AG04449 (cell line): ENCODE data around the gene RHO.
"Not testable (repeated sequence)": the region's sequence is repeated elsewhere in the genome, so short reads cannot be mapped to it uniquely, and the experiment has no call there.

ENCODE experiments used
- CTCF ChIA-PET: fragments of 350-600 bp; formaldehyde crosslinking; extraction: SDS; loops from one replicate; lab custom pipeline; 2021; ENCODE audit warnings: antibody characterized with exemption; lab: Yijun Ruan, JAX
- POLR2A ChIA-PET: fragments of 400-600, 350-600 bp; formaldehyde crosslinking; extraction: SDS; loops from one replicate; lab custom pipeline; 2020; ENCODE audit warnings: antibody characterized with exemption, inconsistent platforms; lab: Yijun Ruan, JAX
- DNase-seq: peaks from one replicate; pipeline ENCODE4 v3.0.0-alpha.2; 2010; ENCODE audit warnings: low read depth, low spot score
- H3K4me3 ChIP-seq: 2 replicates; pipeline ENCODE4 v1.5.1; 2011; ENCODE audit warnings: low read depth, mild to moderate bottlenecking, control low read depth, low read length
- TF ChIP-seq, protein P1 (sequence below): IDR thresholded peaks from one replicate; pipeline ENCODE4 v1.5.1; 2011; ENCODE audit warnings: mild to moderate bottlenecking, moderate library complexity, low read length, control low read depth, inconsistent platforms; ENCODE audit not compliant: insufficient read depth; ENCODE audit errors: missing control alignments

Gene RHO

GRCh38 chr3:129514563-129514962 is 13.9 kb upstream of the RHO start:
- no peak overlapping the region for H3K4me3 ChIP-seq
- ChIA-PET CTCF (no interaction called here), POLR2A (no interaction called here)
- no peak for DNase-seq
- TF ChIP-seq, protein P1, sequence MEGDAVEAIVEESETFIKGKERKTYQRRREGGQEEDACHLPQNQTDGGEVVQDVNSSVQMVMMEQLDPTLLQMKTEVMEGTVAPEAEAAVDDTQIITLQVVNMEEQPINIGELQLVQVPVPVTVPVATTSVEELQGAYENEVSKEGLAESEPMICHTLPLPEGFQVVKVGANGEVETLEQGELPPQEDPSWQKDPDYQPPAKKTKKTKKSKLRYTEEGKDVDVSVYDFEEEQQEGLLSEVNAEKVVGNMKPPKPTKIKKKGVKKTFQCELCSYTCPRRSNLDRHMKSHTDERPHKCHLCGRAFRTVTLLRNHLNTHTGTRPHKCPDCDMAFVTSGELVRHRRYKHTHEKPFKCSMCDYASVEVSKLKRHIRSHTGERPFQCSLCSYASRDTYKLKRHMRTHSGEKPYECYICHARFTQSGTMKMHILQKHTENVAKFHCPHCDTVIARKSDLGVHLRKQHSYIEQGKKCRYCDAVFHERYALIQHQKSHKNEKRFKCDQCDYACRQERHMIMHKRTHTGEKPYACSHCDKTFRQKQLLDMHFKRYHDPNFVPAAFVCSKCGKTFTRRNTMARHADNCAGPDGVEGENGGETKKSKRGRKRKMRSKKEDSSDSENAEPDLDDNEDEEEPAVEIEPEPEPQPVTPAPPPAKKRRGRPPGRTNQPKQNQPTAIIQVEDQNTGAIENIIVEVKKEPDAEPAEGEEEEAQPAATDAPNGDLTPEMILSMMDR: no peak

DNA sequence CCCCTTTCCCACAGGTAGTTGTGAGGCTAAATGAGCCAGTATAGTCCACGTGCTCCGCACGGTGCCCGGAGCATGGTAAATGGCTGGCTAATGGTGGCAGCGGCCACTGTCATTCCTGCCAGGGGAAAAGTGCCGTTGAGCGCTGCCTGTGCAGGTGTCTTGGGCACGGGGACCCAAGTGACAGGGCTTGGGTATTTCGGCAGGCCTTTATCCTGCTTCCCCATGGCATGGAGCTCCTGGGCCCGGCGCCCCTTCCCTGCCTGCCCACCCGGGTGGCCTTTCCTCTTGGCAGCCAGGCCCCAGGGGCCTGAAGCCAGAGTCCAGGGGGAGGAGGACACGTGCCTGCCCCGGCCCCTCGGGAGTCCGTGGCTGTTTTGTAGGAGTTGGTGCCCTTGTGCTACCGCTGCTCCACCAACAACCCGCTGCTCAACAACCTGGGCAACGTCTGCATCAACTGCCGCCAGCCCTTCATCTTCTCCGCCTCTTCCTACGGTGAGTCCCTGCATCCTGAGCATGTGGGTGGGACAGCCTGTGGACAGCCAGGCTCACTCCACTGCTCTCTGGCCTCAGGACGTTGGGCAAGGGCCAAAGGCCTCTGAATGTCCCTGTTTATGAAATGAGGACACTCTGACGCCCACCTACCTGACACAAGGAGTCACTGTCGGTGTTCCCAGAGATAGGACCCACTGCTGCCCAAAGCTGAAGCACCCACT is 13.2 kb upstream of the RHO start:
- DNase-seq, POLR2A ChIA-PET, H3K4me3 ChIP-seq, CTCF ChIA-PET: not testable (repeated sequence)

GRCh38 chr3:129515821-129516432 is 12.5 kb upstream of the RHO start:
- H3K4me3 ChIP-seq, CTCF ChIA-PET, POLR2A ChIA-PET, DNase-seq: not testable (repeated sequence)

DNA sequence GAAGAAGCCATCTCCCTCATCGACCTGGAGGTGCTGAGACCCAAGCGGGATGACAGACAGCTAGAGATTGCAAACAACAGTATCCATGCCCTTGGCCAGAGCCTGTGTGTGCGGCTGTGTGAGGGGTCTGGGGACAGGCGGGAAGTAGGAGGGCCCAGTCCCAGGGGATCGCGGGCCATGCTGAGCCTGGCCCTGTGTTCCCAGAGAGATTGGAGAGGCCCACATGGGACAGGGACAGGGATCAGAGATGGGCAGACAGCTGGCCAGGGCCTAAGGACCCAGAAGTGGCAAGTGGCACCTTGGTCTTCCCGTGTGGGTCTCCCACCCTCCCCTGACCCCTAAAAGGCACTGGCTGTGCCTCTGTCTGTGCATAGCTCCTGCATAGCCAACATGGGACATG is 10.9 kb upstream of the RHO start:
- DNase-seq: no peak
- TF ChIP-seq, protein P1: no peak
- ChIA-PET CTCF (interaction anchor here (1.2 kb wide), 1 partner anchor 9 kb away, joined by 3 read pairs; no protein-coding TSS in a partner anchor), POLR2A (no interaction called here)
- no peak overlapping the region for H3K4me3 ChIP-seq

DNA sequence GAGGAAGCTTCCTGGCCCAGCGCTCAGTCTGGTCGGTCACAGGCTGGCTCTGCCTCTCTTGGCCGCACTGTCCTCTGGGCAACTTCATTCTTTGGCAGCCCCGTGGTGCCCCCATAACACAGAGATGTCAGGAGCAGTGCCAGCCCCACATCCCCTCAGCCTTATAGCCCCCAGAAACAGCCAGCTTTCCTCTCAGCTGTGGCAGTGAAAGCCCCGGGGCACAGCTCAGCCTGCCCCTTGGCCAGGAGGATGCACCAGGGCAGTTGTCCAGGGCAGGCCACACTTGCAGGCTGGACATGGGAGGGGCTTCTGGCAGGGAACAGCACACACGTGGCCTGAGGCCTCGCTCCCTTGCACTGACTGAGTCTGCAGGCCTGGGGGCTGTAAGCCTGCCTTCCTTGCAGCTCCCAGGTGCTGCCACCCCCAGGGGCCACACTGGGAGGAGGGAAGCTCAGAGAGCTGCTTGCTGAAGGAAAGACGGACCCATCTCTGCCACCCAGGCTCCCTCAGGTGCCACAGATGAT is 10.3 kb upstream of the RHO start:
- CTCF ChIA-PET: interaction anchor here (1.2 kb wide), 1 partner anchor 9 kb away, joined by 3 read pairs; no protein-coding TSS in a partner anchor
- TF ChIP-seq, protein P1: no peak
- POLR2A ChIA-PET: no interaction called here
- no peak for DNase-seq
- H3K4me3 ChIP-seq: no peak overlapping the region

- CTCF ChIA-PET: no interaction called here
- POLR2A ChIA-PET: no interaction called here
- TF ChIP-seq, protein P1: no peak
- no peak overlapping the region for H3K4me3 ChIP-seq
- DNase-seq: no peak
These were observed 9.9 kb upstream of the RHO start for GRCh38 chr3:129518581-129518980.

- ChIA-PET POLR2A (no interaction called here), CTCF (no interaction called here)
- TF ChIP-seq, protein P1: no peak
- DNase-seq: no peak
- no peak overlapping the region for H3K4me3 ChIP-seq
These were observed 9.0 kb upstream of the RHO start for GRCh38 chr3:129519449-129519848.
